Activated CD4-positive, alpha-beta T cell treated with anti-CD3 and anti-CD28 coated beads, Interleukin-2, amount 10 ng/mL, durations not matched to agents 24 days and 14 days (primary cell): Measurements from ENCODE around the gene ESPN. TPM values are rescaled to one million over a fixed set of nuclear protein-coding genes. Genes with fewer than 3 reads are reported as not detected.

Experiments
- DNase-seq: peaks from one replicate; pipeline ENCODE4 v3.0.0; 2022
- H3K27ac Mint-ChIP-seq: one replicate; pipeline ENCODE4 v1.8.0; 2022; ENCODE audit warnings: mild to moderate bottlenecking, mixed read lengths
- H3K27me3 Mint-ChIP-seq: one replicate; pipeline ENCODE4 v1.8.0; 2022; ENCODE audit warnings: mixed read lengths
- H3K36me3 Mint-ChIP-seq: one replicate; pipeline ENCODE4 v1.8.0; 2022; ENCODE audit warnings: low read depth, mild to moderate bottlenecking, mixed read lengths
- H3K4me1 Mint-ChIP-seq: one replicate; pipeline ENCODE4 v1.8.0; 2021; ENCODE audit warnings: mixed read lengths
- H3K4me3 Mint-ChIP-seq: one replicate; pipeline ENCODE4 v1.8.0; 2022; ENCODE audit warnings: mild to moderate bottlenecking, moderate library complexity, mixed read lengths
- H3K9me3 Mint-ChIP-seq: one replicate; pipeline ENCODE4 v1.8.0; 2021; ENCODE audit warnings: mixed read lengths
- intact Hi-C: fragments of 100-400 bp; cut with micrococcal nuclease; formaldehyde crosslinking; loops from one replicate; pipeline ENCODE4 v1.15.1; 2023
- total RNA-seq: library from RNA; stranded (reverse); gene quantifications from 2 replicates; pipeline ENCODE4 v1.2.3, GENCODE V29; 2022

Gene ESPN
- total RNA-seq, 1 donor from 2014 or later, result 0.49 TPM

- Mint-ChIP-seq H3K36me3 (no peaks in the 10 kb centered on the region), H3K27ac (no peak overlapping the region), H3K4me3 (no peak overlapping the region), H3K27me3 (peaks cover 63% of the 10 kb centered on the region), H3K9me3 (no peaks in the 10 kb centered on the region), H3K4me1 (peaks cover 13% of the 10 kb centered on the region)
- intact Hi-C loops, result no loop called here
- no peak for DNase-seq
These were observed 7.7 kb upstream of the ESPN start for GRCh38 chr1:6416906-6417305.

GRCh38 chr1:6417961-6418667, 6.5 kb upstream of the ESPN start:
- no peak overlapping the region for H3K27ac Mint-ChIP-seq
- H3K4me3 Mint-ChIP-seq, result no peak overlapping the region
- intact Hi-C loops, result no loop called here
- H3K4me1 Mint-ChIP-seq, result peaks cover 13% of the 10 kb centered on the region
- H3K36me3 Mint-ChIP-seq, result no peaks in the 10 kb centered on the region
- no peaks in the 10 kb centered on the region for H3K9me3 Mint-ChIP-seq
- DNase-seq, result no peak
- H3K27me3 Mint-ChIP-seq, result peaks cover 65% of the 10 kb centered on the region

DNA sequence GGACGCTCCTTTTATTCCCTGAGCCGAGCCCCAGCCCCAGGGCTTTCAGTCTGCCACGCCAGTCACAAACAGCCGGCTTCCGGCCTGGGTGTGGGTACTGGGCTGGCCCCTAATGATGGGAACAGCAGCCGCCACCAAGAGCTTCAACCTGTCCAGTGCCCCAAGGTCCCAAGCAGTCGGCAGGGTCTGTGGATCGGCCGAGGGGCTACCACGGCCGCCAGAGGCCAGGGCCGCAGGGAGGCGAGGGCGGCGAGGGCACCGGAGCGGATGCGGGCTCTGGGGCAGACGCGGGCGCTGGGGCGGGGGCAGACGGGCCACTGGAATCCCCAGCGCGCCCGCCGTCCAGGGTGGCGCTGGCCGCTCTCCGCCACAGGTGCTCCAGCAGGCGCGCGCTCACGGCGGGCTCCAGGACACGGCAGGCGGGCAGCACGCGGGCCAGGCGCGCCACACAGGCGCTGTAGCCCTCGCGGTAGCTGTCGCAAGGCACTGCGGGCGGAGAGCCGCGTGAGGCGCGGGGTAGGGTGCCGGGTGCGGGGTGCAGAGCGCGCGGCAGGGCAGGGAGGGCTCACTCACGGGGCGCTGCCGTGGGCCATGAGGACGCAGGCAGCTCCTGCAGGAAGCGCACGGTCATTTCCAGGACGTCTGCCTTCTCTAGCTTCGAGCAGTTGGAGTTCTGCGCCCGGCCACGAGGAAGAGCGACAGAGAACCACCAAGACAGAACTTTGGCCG, 5.7 kb upstream of the ESPN start:
- no peaks in the 10 kb centered on the region for H3K36me3 Mint-ChIP-seq
- DNase-seq, result no peak
- peaks cover 14% of the 10 kb centered on the region for H3K4me1 Mint-ChIP-seq
- H3K27ac Mint-ChIP-seq, result no peak overlapping the region
- peak overlapping the region; percentile 53 for H3K4me3 Mint-ChIP-seq
- peaks cover 68% of the 10 kb centered on the region for H3K27me3 Mint-ChIP-seq
- H3K9me3 Mint-ChIP-seq, result no peaks in the 10 kb centered on the region
- intact Hi-C loops, result no loop called here

- intact Hi-C loops, result no loop called here
- H3K27ac Mint-ChIP-seq, result no peak overlapping the region
- H3K9me3 Mint-ChIP-seq, result no peaks in the 10 kb centered on the region
- H3K4me1 Mint-ChIP-seq, result peaks cover 15% of the 10 kb centered on the region
- no peaks in the 10 kb centered on the region for H3K36me3 Mint-ChIP-seq
- peak overlapping the region; percentile 53 for H3K4me3 Mint-ChIP-seq
- H3K27me3 Mint-ChIP-seq, result peaks cover 70% of the 10 kb centered on the region
- DNase-seq, result no peak
These were observed 5.2 kb upstream of the ESPN start for GRCh38 chr1:6419397-6419803.

DNA sequence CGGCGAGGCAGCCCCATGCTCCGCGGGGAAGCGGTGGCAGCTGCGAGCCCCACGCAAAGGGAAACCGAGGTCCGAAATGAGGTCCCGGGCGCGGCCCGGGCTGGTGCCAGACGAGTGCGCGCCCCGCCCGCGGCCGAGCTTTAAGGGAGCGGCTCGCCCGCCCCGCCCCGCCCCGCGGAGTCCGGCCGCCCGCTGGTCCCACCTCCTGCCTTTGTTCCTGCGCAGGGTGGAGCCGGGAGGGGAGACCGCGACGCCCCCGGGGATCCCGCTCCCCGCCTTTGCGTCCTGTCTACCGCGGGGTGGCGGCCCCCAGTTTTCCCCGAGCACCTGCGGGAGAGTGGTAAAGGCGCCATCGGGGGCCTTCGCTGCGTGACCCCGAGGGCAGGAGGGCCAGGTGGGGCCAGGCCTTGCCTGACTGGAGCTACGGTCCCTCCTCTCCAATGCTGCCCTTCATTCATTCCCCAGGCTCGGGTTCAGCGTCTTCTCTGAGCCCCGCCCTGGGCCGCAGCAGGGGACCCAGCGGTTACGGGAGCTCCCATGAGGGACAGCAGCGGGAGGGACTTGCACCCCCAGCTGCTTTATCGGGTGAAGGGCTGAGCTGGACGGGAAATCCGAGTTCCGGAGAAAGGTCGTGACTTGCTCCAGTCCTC, 4.6 kb upstream of the ESPN start, which contains the start of gene HES2:
TSS of gene HES2 (minus strand) at position 116 of the 650 bp plus-strand sequence. CDS start at position 17, 99 bp downstream.
- Mint-ChIP-seq H3K36me3 (no peaks in the 10 kb centered on the region), H3K9me3 (no peaks in the 10 kb centered on the region), H3K27me3 (peaks cover 67% of the 10 kb centered on the region), H3K4me3 (peak within 1 kb of the TSS; percentile 53), H3K27ac (no peak within 1 kb of the TSS), H3K4me1 (peaks cover 12% of the 10 kb centered on the region)
- intact Hi-C loops, result loop anchor here (5.0 kb wide), 2 partner anchors 42 to 173 kb away; no protein-coding TSS in a partner anchor
- peak; percentile 74 for DNase-seq

DNA sequence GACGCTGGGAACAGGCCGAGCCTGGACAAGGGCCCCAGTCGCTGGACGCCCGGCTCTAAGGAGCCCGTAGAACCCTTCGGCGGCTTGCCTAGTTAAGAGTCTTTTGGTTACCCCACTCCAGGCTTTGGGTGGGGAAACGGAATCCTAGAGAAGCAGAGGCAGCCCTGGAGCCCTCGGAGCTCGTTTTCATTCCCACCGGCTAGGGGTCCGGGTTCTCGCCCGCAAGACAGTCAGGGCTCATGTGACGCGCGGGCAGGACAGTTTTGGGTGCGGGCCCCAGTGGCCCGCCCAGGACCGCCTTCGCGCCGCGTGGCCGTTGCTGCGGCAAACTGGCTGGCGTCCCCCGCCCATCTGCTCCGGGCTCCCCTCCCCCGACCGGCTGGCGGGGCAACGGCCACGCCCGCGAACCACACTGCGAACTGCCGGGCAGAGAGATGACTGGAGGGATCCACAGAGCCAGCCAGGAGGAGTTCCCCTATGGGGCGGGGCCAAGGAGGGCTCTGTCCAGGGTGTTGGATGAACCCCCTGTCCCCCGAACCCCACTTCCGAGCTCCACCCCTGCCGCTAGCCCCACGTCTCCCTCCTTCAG, 4.0 kb upstream of the ESPN start:
- no peaks in the 10 kb centered on the region for H3K36me3 Mint-ChIP-seq
- peak; percentile 74 for DNase-seq
- H3K27ac Mint-ChIP-seq, result no peak overlapping the region
- no peaks in the 10 kb centered on the region for H3K9me3 Mint-ChIP-seq
- peaks cover 67% of the 10 kb centered on the region for H3K27me3 Mint-ChIP-seq
- intact Hi-C loops, result loop anchor here (5.0 kb wide), 2 partner anchors 42 to 173 kb away; no protein-coding TSS in a partner anchor
- H3K4me1 Mint-ChIP-seq, result peaks cover 12% of the 10 kb centered on the region
- peak overlapping the region; percentile 21 for H3K4me3 Mint-ChIP-seq

GRCh38 chr1:6421266-6421665, 3.3 kb upstream of the ESPN start:
- intact Hi-C loops, result loop anchor here (5.0 kb wide), 2 partner anchors 41 to 174 kb away; no protein-coding TSS in a partner anchor
- Mint-ChIP-seq H3K4me3 (no peak overlapping the region), H3K27ac (no peak overlapping the region), H3K9me3 (no peaks in the 10 kb centered on the region), H3K36me3 (no peaks in the 10 kb centered on the region), H3K27me3 (peaks cover 64% of the 10 kb centered on the region), H3K4me1 (peaks cover 12% of the 10 kb centered on the region)
- DNase-seq, result no peak

DNA sequence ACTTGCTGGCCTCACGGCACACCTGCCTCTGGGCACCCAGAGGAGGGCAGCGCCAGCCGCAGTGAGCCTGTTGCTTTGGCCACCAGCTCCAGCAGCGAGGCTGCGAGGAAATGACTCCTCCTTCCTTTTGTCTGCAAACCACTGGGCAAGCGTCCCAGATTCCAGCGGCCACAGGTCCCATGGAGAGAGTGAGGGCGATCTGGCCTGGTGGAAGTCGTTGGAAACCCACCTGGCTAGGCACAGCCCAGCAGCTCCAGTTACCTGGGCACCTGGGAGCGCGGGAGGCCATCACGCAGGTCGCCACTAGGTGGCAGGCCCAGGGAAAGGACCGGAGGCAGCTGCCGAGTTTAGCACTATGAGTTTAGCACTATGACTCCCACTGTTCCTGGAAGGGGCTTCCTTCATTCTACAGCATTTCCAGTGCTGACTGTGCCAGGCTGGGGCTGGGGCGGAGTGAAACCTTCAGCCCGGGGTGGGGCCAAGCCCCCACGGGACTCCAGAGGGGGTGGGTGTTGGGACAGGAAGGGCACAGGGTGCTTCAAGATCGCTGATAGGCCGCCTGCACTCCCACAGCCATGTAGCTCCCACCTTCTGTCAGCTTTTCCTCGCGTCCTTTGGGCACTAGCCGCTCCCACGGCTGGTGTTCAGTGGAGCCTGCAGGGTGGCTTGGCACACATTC, 1.1 kb upstream of the ESPN start:
- peak; percentile 92 for DNase-seq
- Mint-ChIP-seq H3K4me3 (peak overlapping the region; percentile 63), H3K27ac (no peak overlapping the region), H3K9me3 (no peaks in the 10 kb centered on the region), H3K36me3 (no peaks in the 10 kb centered on the region), H3K27me3 (peaks cover 50% of the 10 kb centered on the region), H3K4me1 (peaks cover 12% of the 10 kb centered on the region)
- intact Hi-C loops, result loop anchor here (5.0 kb wide), 2 partner anchors 39 to 176 kb away; no protein-coding TSS in a partner anchor

DNA sequence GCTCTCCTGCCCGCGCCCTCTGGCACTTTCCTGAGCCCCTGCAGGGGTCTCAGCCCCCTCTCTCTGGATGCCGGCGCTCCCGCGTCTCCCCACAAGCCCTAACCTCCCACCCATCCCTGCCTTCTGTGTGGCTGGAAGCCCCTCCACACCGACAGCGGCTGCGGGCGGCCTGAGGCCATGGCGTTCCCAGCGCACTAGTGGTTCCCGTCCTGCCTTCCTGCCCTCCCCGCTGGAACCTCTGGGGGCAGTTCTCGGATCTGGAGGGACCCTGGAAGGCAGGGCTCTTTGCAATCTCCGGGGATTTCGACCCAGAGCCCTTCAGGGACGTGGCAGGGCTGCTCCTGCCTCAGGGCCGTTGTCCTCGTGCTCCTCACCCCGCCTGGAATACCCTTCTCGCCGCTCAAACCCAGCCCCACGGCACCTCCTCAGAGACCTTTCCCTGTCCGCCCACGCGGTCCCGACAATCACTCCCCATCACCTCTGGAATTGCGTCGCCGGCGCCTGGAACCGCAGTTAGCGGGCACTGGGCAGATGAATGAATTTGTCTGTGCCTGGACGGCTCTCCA, 493 bp upstream of the ESPN start:
- Mint-ChIP-seq H3K36me3 (no peaks in the 10 kb centered on the region), H3K27ac (no peak overlapping the region), H3K27me3 (peaks cover 49% of the 10 kb centered on the region), H3K4me3 (peak overlapping the region; percentile 63), H3K9me3 (no peaks in the 10 kb centered on the region), H3K4me1 (peaks cover 12% of the 10 kb centered on the region)
- DNase-seq, result no peak
- intact Hi-C loops, result loop anchor here (5.0 kb wide), 2 partner anchors 38 to 177 kb away; no protein-coding TSS in a partner anchor

DNA sequence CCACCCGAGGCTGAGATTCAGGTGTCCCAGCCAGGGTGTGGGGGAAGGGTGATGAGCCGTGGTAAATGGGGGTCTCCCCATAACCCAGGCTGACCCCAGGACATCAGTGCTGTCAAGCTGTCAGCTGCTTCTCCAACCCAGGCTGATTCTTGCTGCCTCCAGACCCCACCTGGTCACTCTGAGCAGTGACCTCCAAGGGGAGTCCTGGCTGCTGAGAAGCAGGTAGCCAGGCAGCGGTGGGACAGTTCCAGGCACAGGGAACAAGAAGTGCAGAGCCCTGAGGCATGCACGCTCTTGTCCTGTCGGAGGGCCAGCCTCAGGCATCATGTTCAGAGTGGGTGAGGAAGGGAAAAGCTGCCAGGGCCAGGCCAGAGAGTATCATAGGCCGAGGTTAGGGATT, 1.1 kb downstream of the ESPN start:
- peaks cover 12% of the 10 kb centered on the region for H3K4me1 Mint-ChIP-seq
- no peaks in the 10 kb centered on the region for H3K9me3 Mint-ChIP-seq
- H3K27ac Mint-ChIP-seq, result no peak overlapping the region
- intact Hi-C loops, result no loop called here
- no peaks in the 10 kb centered on the region for H3K36me3 Mint-ChIP-seq
- H3K27me3 Mint-ChIP-seq, result peaks cover 46% of the 10 kb centered on the region
- DNase-seq, result no peak
- no peak overlapping the region for H3K4me3 Mint-ChIP-seq

- H3K4me1 Mint-ChIP-seq, result peaks cover 9% of the 10 kb centered on the region
- intact Hi-C loops, result no loop called here
- peaks cover 40% of the 10 kb centered on the region for H3K27me3 Mint-ChIP-seq
These were observed 1.8 kb downstream of the ESPN start for GRCh38 chr1:6426277-6426971.

GRCh38 chr1:6426972-6427350, 2.4 kb downstream of the ESPN start:
- H3K4me1 Mint-ChIP-seq, result peaks cover 6% of the 10 kb centered on the region
- H3K4me3 Mint-ChIP-seq, result no peak overlapping the region
- H3K9me3 Mint-ChIP-seq, result no peaks in the 10 kb centered on the region
- no peak overlapping the region for H3K27ac Mint-ChIP-seq
- peaks cover 34% of the 10 kb centered on the region for H3K27me3 Mint-ChIP-seq
- intact Hi-C loops, result no loop called here
- DNase-seq, result no peak
- H3K36me3 Mint-ChIP-seq, result no peaks in the 10 kb centered on the region

More at GRCh38 chr1:6426277-6426971, 1.8 kb downstream of the ESPN start:
- H3K36me3 Mint-ChIP-seq, result no peaks in the 10 kb centered on the region
- H3K9me3 Mint-ChIP-seq, result no peaks in the 10 kb centered on the region
- H3K4me3 Mint-ChIP-seq, result no peak overlapping the region
- no peak for DNase-seq
- no peak overlapping the region for H3K27ac Mint-ChIP-seq
